Activated CD4-positive, alpha-beta T cell treated with anti-CD3 and anti-CD28 coated beads, Interleukin-2, amount 50 U/mL, for 24 hours (primary cell): ENCODE measurements around the gene C9orf78.

Experiments used
- DNase-seq, 2 donors: peaks; one replicate each; pipeline ENCODE4 v3.0.0-alpha.2; 2020; ENCODE audit warnings: low read depth in 1 of 2, low spot score in 1 of 2

C9orf78 gene

GRCh38 chr9:129835128-129835859 is at the start of gene C9orf78, which contains the start of gene USP20:
Gene C9orf78 (minus strand): TSS chr9:129835275. CDS start chr9:129835221, 54 bp downstream.
Gene USP20 (plus strand): TSS chr9:129835458. CDS start chr9:129852556, 17,098 bp downstream.
- DNase-seq, result peak; percentile 91 to 96

GRCh38 chr9:129884220-129885017 is 49.3 kb upstream of the C9orf78 start:
- DNase-seq, result peak; percentile 82 to 93

GRCh38 chr9:129881547-129882324 is 46.7 kb upstream of the C9orf78 start:
- no peak for DNase-seq

- DNase-seq, result no peak
Measured at GRCh38 chr9:129880654-129881546, 45.8 kb upstream of the C9orf78 start.

- no peak for DNase-seq
Measured at GRCh38 chr9:129879991-129880653, 45.0 kb upstream of the C9orf78 start.

- no peak for DNase-seq
Measured at GRCh38 chr9:129879103-129879699, 44.1 kb upstream of the C9orf78 start.

GRCh38 chr9:129878291-129878690 is 43.2 kb upstream of the C9orf78 start:
- no peak for DNase-seq

- no peak for DNase-seq
Measured at GRCh38 chr9:129876815-129877214, 41.7 kb upstream of the C9orf78 start.

- no peak for DNase-seq
Measured at GRCh38 chr9:129875687-129876395, 40.8 kb upstream of the C9orf78 start.

GRCh38 chr9:129875181-129875611 is 40.1 kb upstream of the C9orf78 start:
- DNase-seq, result no peak

GRCh38 chr9:129874261-129875101 is 39.4 kb upstream of the C9orf78 start:
- DNase-seq, result no peak

- DNase-seq, result no peak
Measured at GRCh38 chr9:129873563-129874190, 38.6 kb upstream of the C9orf78 start.

- DNase-seq, result no peak
Measured at GRCh38 chr9:129871046-129871445, 36.0 kb upstream of the C9orf78 start.

- DNase-seq, result no peak
Measured at GRCh38 chr9:129869585-129870501, 34.8 kb upstream of the C9orf78 start.

- DNase-seq, result peak; percentile 61 to 83
Measured at GRCh38 chr9:129868872-129869486, 33.9 kb upstream of the C9orf78 start.
